ENCODE measurements around the gene EPB41. TPM values are rescaled to one million over a fixed set of nuclear protein-coding genes. Genes with fewer than 3 reads are reported as not detected.

EPB41 gene
- total and polyA plus RNA-seq, 9 of the 15 experiments (the other 6 are each of a cell fraction or from before 2014, with no cell fraction given), result 3.7 to 213 (median 141) TPM

DNA sequence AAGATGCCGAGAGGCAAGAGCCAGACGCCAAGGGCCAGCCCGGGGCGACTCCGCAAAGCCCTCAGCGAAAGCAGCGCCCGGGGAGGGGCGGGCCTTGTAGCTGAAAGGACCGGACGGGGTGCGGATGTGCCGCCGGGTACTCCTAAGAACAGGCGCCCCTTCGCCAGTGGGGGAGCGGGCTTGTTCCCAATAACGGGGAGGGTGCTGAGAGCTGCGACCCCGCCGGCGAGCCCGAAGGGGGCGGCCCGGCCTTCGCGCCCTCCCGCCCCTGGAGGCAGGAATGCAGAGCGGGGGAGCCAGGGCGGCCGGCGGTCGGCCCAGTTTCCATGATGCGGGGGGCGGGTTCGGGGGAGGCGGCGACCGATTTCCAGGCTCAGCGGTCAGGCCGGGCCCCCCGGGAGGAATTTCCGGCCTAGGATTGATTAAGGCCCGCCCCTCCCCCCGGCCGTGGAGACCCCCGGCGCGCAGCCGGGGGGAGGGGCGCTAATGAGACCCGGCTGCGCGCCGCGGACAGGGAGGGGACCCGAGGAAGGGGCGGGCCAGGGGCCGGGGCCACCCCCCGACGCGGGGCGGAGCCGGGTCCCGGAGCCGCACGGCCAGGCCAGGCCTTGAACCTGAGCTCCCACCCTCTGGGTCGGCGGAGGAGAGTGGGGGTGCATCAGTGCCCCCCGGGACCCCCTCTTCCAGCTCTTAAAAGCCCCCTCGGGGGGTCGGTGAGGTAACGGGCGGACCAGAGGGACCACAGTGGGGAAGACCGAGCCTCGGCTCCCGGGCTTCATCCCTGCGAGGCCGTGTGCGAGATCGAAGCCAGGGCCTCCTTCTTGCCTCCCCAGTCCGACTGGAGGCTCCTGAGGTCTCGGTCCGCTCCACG, 210.2 kb downstream of the EPB41 start (continued):
- TF ChIP-seq KLF13 (tag; IDR thresholded peaks at IDR 0.05; ENCODE audit: borderline replicate concordance, low read depth) (peak; percentile 60; the same call in 1 of the 2 replicates), THRB (CRISPR knock-in tag; conservative IDR thresholded peaks at IDR 0.05) (no peak; the same call in 1 of the 2 replicates), LARP7 (IDR thresholded peaks at IDR 0.05) (no peak), BCOR (IDR thresholded peaks at IDR 0.05) (0 out of 2 replicates have a peak, but pooled peaks have one; percentile 48), STAT6 (CRISPR knock-in tag; IDR thresholded peaks at IDR 0.05) (no peak), ELF1 (tag; IDR thresholded peaks at IDR 0.05) (no peak), CBX2 (IDR thresholded peaks at IDR 0.05; ENCODE audit: insufficient read depth, low read length, poor library complexity, severe bottlenecking) (no peak), RBBP5 (IDR thresholded peaks at IDR 0.05; ENCODE audit: borderline replicate concordance, insufficient read depth, low read length, poor library complexity, severe bottlenecking) (peak; percentile 37), HOMEZ (CRISPR knock-in tag; IDR thresholded peaks at IDR 0.05) (no peak), ZNF282 (CRISPR knock-in tag; IDR thresholded peaks at IDR 0.05) (0 out of 2 replicates have a peak, but pooled peaks have one; percentile 46), KDM4B (IDR thresholded peaks at IDR 0.05; ENCODE audit: borderline replicate concordance in 2 of 2, low read depth in 1 of 2) (peak in 1 of 2 experiments; percentile 23; a peak in 1 of 4 replicates), YY1 (IDR thresholded peaks at IDR 0.05; ENCODE audit: borderline replicate concordance in 1 of 3, control insufficient read depth in 1 of 3, extremely low read depth in 1 of 3, insufficient read depth in 3 of 3, insufficient read length in 1 of 3, insufficient replicate concordance in 2 of 3, low read depth in 1 of 3, low read length in 2 of 3) (peak in 2 of 3 experiments; percentile 68 to 76)
- TF ChIP-seq, protein P1, sequence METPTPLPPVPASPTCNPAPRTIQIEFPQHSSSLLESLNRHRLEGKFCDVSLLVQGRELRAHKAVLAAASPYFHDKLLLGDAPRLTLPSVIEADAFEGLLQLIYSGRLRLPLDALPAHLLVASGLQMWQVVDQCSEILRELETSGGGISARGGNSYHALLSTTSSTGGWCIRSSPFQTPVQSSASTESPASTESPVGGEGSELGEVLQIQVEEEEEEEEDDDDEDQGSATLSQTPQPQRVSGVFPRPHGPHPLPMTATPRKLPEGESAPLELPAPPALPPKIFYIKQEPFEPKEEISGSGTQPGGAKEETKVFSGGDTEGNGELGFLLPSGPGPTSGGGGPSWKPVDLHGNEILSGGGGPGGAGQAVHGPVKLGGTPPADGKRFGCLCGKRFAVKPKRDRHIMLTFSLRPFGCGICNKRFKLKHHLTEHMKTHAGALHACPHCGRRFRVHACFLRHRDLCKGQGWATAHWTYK (CRISPR knock-in tag; IDR thresholded peaks at IDR 0.05), result 0 out of 2 replicates have a peak, but pooled peaks have one; percentile 25
- TF ChIP-seq, protein P2, sequence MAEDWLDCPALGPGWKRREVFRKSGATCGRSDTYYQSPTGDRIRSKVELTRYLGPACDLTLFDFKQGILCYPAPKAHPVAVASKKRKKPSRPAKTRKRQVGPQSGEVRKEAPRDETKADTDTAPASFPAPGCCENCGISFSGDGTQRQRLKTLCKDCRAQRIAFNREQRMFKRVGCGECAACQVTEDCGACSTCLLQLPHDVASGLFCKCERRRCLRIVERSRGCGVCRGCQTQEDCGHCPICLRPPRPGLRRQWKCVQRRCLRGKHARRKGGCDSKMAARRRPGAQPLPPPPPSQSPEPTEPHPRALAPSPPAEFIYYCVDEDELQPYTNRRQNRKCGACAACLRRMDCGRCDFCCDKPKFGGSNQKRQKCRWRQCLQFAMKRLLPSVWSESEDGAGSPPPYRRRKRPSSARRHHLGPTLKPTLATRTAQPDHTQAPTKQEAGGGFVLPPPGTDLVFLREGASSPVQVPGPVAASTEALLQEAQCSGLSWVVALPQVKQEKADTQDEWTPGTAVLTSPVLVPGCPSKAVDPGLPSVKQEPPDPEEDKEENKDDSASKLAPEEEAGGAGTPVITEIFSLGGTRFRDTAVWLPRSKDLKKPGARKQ (CRISPR knock-in tag; IDR thresholded peaks at IDR 0.05), result peak; percentile 95; the same call in 1 of the 2 replicates
